ENCODE data around the gene FOXL2NB.
A peak's percentile ranks its signal among the peaks of the same experiment; 100 is the strongest.

FOXL2NB gene

DNA sequence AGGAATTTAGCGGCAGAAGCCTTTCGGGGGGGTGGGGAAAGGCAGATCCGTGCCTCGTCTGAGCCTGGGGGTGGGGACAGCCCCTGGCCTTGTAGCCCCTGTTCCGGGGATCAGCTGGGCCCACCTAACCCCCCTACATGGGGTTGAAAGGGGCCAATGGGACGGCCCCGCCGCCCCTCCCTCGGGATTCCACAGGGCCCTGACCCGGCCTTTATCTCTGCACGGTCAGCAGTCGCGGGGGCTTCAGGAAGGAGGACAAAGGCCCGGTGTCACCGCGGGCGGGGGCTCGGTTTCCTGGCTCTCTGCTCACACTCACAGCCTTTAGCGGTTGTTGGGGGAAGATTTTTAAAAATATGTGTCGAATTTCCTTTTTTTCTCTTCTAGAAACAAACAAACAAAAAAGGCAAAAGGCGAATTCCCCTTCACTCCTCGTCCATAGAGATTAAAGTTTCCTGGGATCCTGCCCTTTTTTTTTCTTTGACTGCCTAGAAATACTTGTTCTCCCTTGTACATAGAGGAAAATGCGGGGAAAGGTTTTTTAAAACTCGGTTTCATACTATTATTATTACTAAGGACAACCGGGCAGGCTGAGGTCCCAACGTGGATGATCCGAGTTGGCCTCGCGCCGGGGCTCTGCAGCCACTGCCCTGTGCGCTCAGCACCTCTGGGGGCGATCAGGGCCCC, 8.0 kb upstream of the FOXL2NB start:
- peak; percentile 32 for DNase-seq (ENCODE audit: low read depth)
- peak overlapping the region; percentile 52 for H3K4me3 ChIP-seq (ENCODE audit: low read depth, low read length)
- no peak for TF ChIP-seq POLR2A (IDR thresholded peaks at IDR 0.05; ENCODE audit: extremely low read depth, insufficient read length)

DNA sequence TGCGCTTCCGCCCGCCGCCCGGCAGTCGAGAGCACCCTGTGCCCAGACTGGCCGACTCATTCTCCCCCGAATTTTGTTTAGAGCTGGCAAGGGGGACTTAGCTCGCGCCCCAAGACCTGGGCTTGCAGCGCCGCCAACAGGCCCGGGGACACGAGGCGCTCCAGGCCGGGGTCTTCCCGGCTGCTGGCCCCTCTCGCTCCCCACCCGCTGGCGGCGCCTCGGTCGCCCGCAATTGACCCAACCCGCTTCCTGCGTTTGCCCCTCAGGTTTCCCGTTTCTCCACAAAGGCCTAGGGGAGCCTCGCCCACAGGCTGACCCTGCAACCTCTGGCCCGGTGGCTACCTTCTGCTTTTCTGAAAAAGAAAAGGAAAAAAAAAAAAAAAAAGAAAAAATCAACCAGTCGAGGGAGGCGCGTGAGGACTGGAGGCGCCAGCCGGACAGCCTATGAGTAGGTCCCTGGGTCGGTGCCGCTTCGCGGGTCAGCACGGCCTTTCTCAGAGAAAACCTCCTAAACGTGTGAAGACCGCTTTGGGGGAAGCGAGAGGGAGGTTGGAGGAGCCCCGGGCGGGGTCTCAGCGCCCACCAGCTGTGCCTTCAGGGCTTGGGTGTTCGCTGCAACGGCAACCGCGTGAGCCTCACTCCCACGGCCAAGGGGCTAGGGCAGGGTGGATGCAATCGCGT, 7.3 kb upstream of the FOXL2NB start:
- H3K4me3 ChIP-seq (ENCODE audit: low read depth, low read length), result peak overlapping the region; percentile 52
- peak; percentile 87 for DNase-seq (ENCODE audit: low read depth)
- TF ChIP-seq POLR2A (IDR thresholded peaks at IDR 0.05; ENCODE audit: extremely low read depth, insufficient read length) (peak; percentile 29), MAX (IDR thresholded peaks at IDR 0.05; ENCODE audit: low read depth, low read length) (peak; percentile 26; the same call in 1 of the 2 replicates), CTCF (IDR thresholded peaks at IDR 0.05; ENCODE audit: low read depth, low read length) (peak; percentile 48), MYC (IDR thresholded peaks at IDR 0.05; ENCODE audit: low read depth, low read length) (peak; percentile 40)

DNA sequence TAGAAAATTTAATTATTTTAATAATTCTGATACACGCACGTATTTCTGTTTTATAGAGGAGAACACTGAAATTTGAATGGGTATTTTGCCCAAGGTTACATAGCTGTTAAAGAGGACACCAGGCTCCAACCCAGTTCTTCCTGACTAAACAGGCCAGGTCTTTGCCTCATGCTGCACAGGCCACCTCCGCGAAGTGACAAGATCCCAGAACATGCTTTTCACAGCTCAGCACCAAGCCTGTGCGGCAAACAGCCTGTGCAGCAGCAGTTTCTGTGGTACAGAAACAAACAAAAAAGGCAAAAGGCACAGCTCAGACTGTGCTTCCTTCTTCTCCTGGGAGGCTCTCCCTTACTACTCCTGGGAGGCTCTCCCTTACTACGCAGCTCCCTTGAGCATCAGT, 6.6 kb upstream of the FOXL2NB start:
- TF ChIP-seq MAX (IDR thresholded peaks at IDR 0.05; ENCODE audit: low read depth, low read length) (no peak), CTCF (IDR thresholded peaks at IDR 0.05; ENCODE audit: low read depth, low read length) (no peak), MYC (IDR thresholded peaks at IDR 0.05; ENCODE audit: low read depth, low read length) (no peak)
- H3K4me3 ChIP-seq (ENCODE audit: low read depth, low read length), result no peak overlapping the region
- DNase-seq (ENCODE audit: low read depth), result peak; percentile 36

GRCh38 chr3:138941259-138941885, 5.6 kb upstream of the FOXL2NB start:
- peak; percentile 22 for DNase-seq (ENCODE audit: low read depth)
- no peak overlapping the region for H3K4me3 ChIP-seq (ENCODE audit: low read depth, low read length)
- no peak for TF ChIP-seq CTCF (IDR thresholded peaks at IDR 0.05; ENCODE audit: low read depth, low read length)
- TF ChIP-seq MAX (IDR thresholded peaks at IDR 0.05; ENCODE audit: low read depth, low read length), result no peak
- TF ChIP-seq MYC (IDR thresholded peaks at IDR 0.05; ENCODE audit: low read depth, low read length), result no peak
- no peak for TF ChIP-seq POLR2A (IDR thresholded peaks at IDR 0.05; ENCODE audit: extremely low read depth, insufficient read length)

DNA sequence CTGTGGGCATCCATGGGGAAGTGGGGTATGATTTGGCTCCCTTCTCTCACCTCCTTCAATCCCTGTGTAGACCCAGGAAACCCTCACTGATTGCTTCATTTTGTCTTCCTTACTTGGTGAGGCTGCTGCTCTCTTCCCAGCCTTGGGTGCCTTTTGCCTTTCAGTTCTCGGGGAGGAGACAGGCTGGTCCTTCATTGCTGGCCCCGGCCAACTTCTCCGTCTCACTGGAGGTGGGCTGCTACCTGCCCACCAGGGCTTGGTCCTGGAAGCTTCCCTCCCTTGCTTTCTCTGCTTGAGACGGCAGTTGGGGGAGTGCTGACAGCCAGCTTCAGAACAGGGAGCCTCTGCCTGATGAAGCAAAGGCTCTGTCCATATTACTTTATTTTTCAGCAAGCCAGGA, 4.7 kb upstream of the FOXL2NB start:
- no peak for DNase-seq (ENCODE audit: low read depth)
- TF ChIP-seq POLR2A (IDR thresholded peaks at IDR 0.05; ENCODE audit: extremely low read depth, insufficient read length) (no peak), CTCF (IDR thresholded peaks at IDR 0.05; ENCODE audit: low read depth, low read length) (no peak), MAX (IDR thresholded peaks at IDR 0.05; ENCODE audit: low read depth, low read length) (no peak), MYC (IDR thresholded peaks at IDR 0.05; ENCODE audit: low read depth, low read length) (no peak)
- no peak overlapping the region for H3K4me3 ChIP-seq (ENCODE audit: low read depth, low read length)

Measured in NB4 (cell line).